ENCODE results near the gene ABCD3.
"Not testable (repeated sequence)": the region's sequence is repeated elsewhere in the genome, so short reads cannot be mapped to it uniquely, and the experiment has no call there.

Gene ABCD3

GRCh38 chr1:94544706-94545490 lies 126.7 kb downstream of the ABCD3 start:
- no peak overlapping the region for H3K4me3 ChIP-seq (ENCODE audit: low read depth, low read length)

- H3K4me3 ChIP-seq (ENCODE audit: low read depth, low read length): no peak overlapping the region
Measured at GRCh38 chr1:94549706-94550105, 131.5 kb downstream of the ABCD3 start.

- no peak overlapping the region for H3K4me3 ChIP-seq (ENCODE audit: low read depth, low read length)
Measured at GRCh38 chr1:94550396-94550795, 132.2 kb downstream of the ABCD3 start.

GRCh38 chr1:94550800-94551241 lies 132.6 kb downstream of the ABCD3 start:
- H3K4me3 ChIP-seq (ENCODE audit: low read depth, low read length): no peak overlapping the region

- no peak overlapping the region for H3K4me3 ChIP-seq (ENCODE audit: low read depth, low read length)
Measured at GRCh38 chr1:94551449-94551848, 133.3 kb downstream of the ABCD3 start.

GRCh38 chr1:94552071-94552586 lies 133.9 kb downstream of the ABCD3 start:
- H3K4me3 ChIP-seq (ENCODE audit: low read depth, low read length): no peak overlapping the region

GRCh38 chr1:94553323-94553730 lies 135.1 kb downstream of the ABCD3 start:
- no peak overlapping the region for H3K4me3 ChIP-seq (ENCODE audit: low read depth, low read length)

GRCh38 chr1:94553931-94554330 lies 135.7 kb downstream of the ABCD3 start:
- no peak overlapping the region for H3K4me3 ChIP-seq (ENCODE audit: low read depth, low read length)

GRCh38 chr1:94554580-94554979 lies 136.4 kb downstream of the ABCD3 start:
- no peak overlapping the region for H3K4me3 ChIP-seq (ENCODE audit: low read depth, low read length)

GRCh38 chr1:94555091-94555490 lies 136.9 kb downstream of the ABCD3 start:
- H3K4me3 ChIP-seq (ENCODE audit: low read depth, low read length): no peak overlapping the region

- H3K4me3 ChIP-seq (ENCODE audit: low read depth, low read length): no peak overlapping the region
Measured at GRCh38 chr1:94559921-94560320, 141.7 kb downstream of the ABCD3 start.

- H3K4me3 ChIP-seq (ENCODE audit: low read depth, low read length): no peak overlapping the region
Measured at GRCh38 chr1:94560333-94560732, 142.1 kb downstream of the ABCD3 start.

GRCh38 chr1:94562519-94563260 lies 144.5 kb downstream of the ABCD3 start:
- no peak overlapping the region for H3K4me3 ChIP-seq (ENCODE audit: low read depth, low read length)

GRCh38 chr1:94565901-94566300 lies 147.7 kb downstream of the ABCD3 start:
- H3K4me3 ChIP-seq (ENCODE audit: low read depth, low read length): no peak overlapping the region

- not testable (repeated sequence) for H3K4me3 ChIP-seq (ENCODE audit: low read depth, low read length)
Measured at GRCh38 chr1:94566436-94566835, 148.2 kb downstream of the ABCD3 start.

- not testable (repeated sequence) for H3K4me3 ChIP-seq (ENCODE audit: low read depth, low read length)
Measured at GRCh38 chr1:94567975-94568607, 149.9 kb downstream of the ABCD3 start.

Measured in iPS-11a (cell line).